Measurements from ENCODE around the gene GBP5.

The GBP5 gene

DNA sequence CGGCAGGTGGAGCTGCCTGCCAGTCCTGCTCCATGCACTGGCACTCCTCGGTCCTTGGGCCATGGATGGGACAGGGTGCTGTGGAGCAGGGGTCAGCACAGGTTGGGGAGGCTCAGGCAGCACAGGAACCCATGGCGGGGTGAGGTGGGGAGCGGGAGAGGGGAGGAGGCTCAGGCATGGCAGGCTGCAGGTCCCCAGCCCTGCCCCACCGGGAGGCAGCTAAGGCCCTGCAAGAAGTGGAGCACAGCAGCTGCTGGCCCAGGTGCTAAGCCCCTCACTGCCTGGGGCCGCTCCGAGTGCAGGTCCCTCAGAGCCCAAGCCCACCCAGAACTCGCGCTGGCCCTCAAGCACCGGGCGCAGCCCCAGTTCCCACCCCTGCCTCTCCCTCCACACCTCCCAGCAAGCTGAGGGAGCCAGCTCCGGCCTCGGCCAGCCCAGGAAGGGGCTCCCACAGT, 691 bp upstream of the GBP5 start:
- no peak for DNase-seq (ENCODE audit: low spot score)
- in situ Hi-C loops (cut with MboI; ENCODE audit: low sequenced_read_pairs, unreplicated experiment), result no loop called here
- TF ChIP-seq, protein P1, sequence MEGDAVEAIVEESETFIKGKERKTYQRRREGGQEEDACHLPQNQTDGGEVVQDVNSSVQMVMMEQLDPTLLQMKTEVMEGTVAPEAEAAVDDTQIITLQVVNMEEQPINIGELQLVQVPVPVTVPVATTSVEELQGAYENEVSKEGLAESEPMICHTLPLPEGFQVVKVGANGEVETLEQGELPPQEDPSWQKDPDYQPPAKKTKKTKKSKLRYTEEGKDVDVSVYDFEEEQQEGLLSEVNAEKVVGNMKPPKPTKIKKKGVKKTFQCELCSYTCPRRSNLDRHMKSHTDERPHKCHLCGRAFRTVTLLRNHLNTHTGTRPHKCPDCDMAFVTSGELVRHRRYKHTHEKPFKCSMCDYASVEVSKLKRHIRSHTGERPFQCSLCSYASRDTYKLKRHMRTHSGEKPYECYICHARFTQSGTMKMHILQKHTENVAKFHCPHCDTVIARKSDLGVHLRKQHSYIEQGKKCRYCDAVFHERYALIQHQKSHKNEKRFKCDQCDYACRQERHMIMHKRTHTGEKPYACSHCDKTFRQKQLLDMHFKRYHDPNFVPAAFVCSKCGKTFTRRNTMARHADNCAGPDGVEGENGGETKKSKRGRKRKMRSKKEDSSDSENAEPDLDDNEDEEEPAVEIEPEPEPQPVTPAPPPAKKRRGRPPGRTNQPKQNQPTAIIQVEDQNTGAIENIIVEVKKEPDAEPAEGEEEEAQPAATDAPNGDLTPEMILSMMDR (IDR thresholded peaks at IDR 0.05; ENCODE audit: borderline replicate concordance, control extremely low read depth, extremely low read depth, insufficient read depth, missing control alignments), result no peak

- TF ChIP-seq, protein P1 (IDR thresholded peaks at IDR 0.05; ENCODE audit: borderline replicate concordance, control extremely low read depth, extremely low read depth, insufficient read depth, missing control alignments), result no peak
- DNase-seq (ENCODE audit: low spot score), result no peak
- in situ Hi-C loops (cut with MboI; ENCODE audit: low sequenced_read_pairs, unreplicated experiment), result no loop called here
Measured at GRCh38 chr1:89271341-89272015, 1.2 kb downstream of the GBP5 start.

DNA sequence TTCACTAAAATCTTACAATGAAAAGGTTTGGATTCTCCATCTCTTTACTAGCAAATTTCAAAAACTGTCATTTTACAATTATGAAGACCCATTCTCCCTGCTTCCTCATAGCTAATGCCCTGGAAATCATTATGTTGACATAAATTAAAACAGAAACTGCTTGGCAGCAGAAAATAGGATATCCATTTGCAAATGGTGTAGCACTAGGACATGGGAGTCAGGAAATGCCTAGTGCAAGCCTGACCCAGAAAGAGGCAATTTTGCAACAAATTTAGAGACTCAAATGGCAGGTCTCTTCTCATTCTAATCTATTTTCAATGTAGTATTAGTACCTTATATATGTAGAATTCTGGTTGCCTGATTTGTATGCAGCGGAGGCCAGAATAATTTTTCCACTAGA, 2.2 kb downstream of the GBP5 start:
- DNase-seq (ENCODE audit: low spot score), result no peak
- in situ Hi-C loops (cut with MboI; ENCODE audit: low sequenced_read_pairs, unreplicated experiment), result no loop called here
- TF ChIP-seq, protein P1 (IDR thresholded peaks at IDR 0.05; ENCODE audit: borderline replicate concordance, control extremely low read depth, extremely low read depth, insufficient read depth, missing control alignments), result no peak

DNA sequence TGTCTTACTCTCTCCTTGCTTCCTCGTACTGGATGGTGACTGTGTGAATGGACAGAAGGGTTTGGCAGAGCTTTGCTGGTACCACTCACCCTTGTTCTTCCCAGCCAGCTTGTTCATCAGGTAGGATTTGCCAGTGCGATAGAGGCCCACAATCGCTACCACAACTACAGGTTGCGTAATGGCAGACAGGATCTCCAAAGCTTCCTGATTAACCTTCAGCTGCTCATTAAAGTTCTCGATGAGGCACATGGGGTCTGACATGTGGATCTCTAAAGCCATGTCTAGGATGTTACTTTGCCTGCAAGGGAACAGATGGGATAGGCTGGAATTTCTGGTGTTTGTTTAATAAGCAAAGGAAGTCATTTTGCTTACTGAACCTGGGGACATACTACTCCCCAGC, 3.4 kb downstream of the GBP5 start:
- in situ Hi-C loops (cut with MboI; ENCODE audit: low sequenced_read_pairs, unreplicated experiment), result no loop called here
- TF ChIP-seq, protein P1 (IDR thresholded peaks at IDR 0.05; ENCODE audit: borderline replicate concordance, control extremely low read depth, extremely low read depth, insufficient read depth, missing control alignments), result no peak
- DNase-seq (ENCODE audit: low spot score), result no peak

GRCh38 chr1:89262643-89263042, 10.0 kb downstream of the GBP5 start:
- DNase-seq (ENCODE audit: low spot score), result no peak
- TF ChIP-seq, protein P1 (IDR thresholded peaks at IDR 0.05; ENCODE audit: borderline replicate concordance, control extremely low read depth, extremely low read depth, insufficient read depth, missing control alignments), result no peak
- in situ Hi-C loops (cut with MboI; ENCODE audit: low sequenced_read_pairs, unreplicated experiment), result no loop called here

GRCh38 chr1:89261926-89262515, 10.6 kb downstream of the GBP5 start:
- in situ Hi-C loops (cut with MboI; ENCODE audit: low sequenced_read_pairs, unreplicated experiment), result no loop called here
- DNase-seq (ENCODE audit: low spot score), result no peak
- TF ChIP-seq, protein P1 (IDR thresholded peaks at IDR 0.05; ENCODE audit: borderline replicate concordance, control extremely low read depth, extremely low read depth, insufficient read depth, missing control alignments), result no peak

All from GM13976 (cell line).